Activated naive CD4-positive, alpha-beta T cell treated with anti-CD3 and anti-CD28 coated beads for 36 hours (primary cell): ENCODE data around the gene PRSS2. TPM values are rescaled to one million over a fixed set of nuclear protein-coding genes. Genes with fewer than 3 reads are reported as not detected.
A peak's percentile ranks its signal among the peaks of the same experiment; 100 is the strongest.

Experiments used
- CTCF ChIA-PET: fragments of 350-600 bp; sonication (Branson Sonifier 250); formaldehyde crosslinking; loops from one replicate; lab custom pipeline; 2021; ENCODE audit warnings: antibody characterized with exemption; lab: Charles Lee
- DNase-seq: peaks from one replicate; pipeline ENCODE4 v3.0.0-alpha.2; 2020
- H3K27ac Mint-ChIP-seq: one replicate; pipeline ENCODE4 v1.8.0; 2021; ENCODE audit warnings: mild to moderate bottlenecking, mixed read lengths
- H3K27me3 Mint-ChIP-seq: one replicate; pipeline ENCODE4 v1.8.0; 2021; ENCODE audit warnings: low read depth, mixed read lengths
- H3K36me3 Mint-ChIP-seq: one replicate; pipeline ENCODE4 v1.8.0; 2021; ENCODE audit warnings: low read depth, mixed read lengths
- H3K4me1 Mint-ChIP-seq: one replicate; pipeline ENCODE4 v1.8.0; 2021; ENCODE audit warnings: low read depth, mixed read lengths
- H3K4me3 Mint-ChIP-seq: one replicate; pipeline ENCODE4 v1.8.0; 2021; ENCODE audit warnings: mild to moderate bottlenecking, moderate library complexity, mixed read lengths
- H3K9me3 Mint-ChIP-seq: one replicate; pipeline ENCODE4 v1.8.0; 2021; ENCODE audit warnings: mixed read lengths
- intact Hi-C: fragments of 100-400 bp; cut with micrococcal nuclease; formaldehyde crosslinking; loops from one replicate; pipeline ENCODE4 v1.15.1; 2023
- total RNA-seq, 2 experiments: library from RNA; stranded (reverse); gene quantifications; one replicate each; pipeline ENCODE4 v1.2.3, GENCODE V29; 2021

The PRSS2 gene
- total RNA-seq, 2 experiments from 2014 or later, result 0.50 TPM; not detected in 1

GRCh38 chr7:142777318-142777717, 6.5 kb downstream of the PRSS2 start:
- Mint-ChIP-seq H3K27ac (no peak overlapping the region), H3K4me3 (no peak overlapping the region), H3K36me3 (no peaks in the 10 kb centered on the region), H3K9me3 (no peaks in the 10 kb centered on the region), H3K4me1 (no peaks in the 10 kb centered on the region), H3K27me3 (no peaks in the 10 kb centered on the region)
- intact Hi-C loops, result no loop called here
- CTCF ChIA-PET, result interaction anchor here (1.4 kb wide), 1 partner anchor 219 kb away, joined by 3 read pairs; no protein-coding TSS in a partner anchor
- DNase-seq, result no peak

GRCh38 chr7:142782922-142783900, 12.4 kb downstream of the PRSS2 start:
- peak; percentile 86 for DNase-seq
- Mint-ChIP-seq H3K4me1 (peaks cover 8% of the 10 kb centered on the region), H3K36me3 (peaks cover 13% of the 10 kb centered on the region), H3K27me3 (no peaks in the 10 kb centered on the region), H3K9me3 (no peaks in the 10 kb centered on the region), H3K4me3 (peak overlapping the region; percentile 72), H3K27ac (peak overlapping the region; percentile 99)
- CTCF ChIA-PET, result interaction anchor here (0.7 to 21.5 kb wide), 23 partner anchors 9 to 249 kb away, joined by 3 to 382 read pairs (median 5); no protein-coding TSS in a partner anchor
- intact Hi-C loops, result loop anchor here (1.0 kb wide), 7 partner anchors 72 to 248 kb away; no protein-coding TSS in a partner anchor

- intact Hi-C loops, result no loop called here
- Mint-ChIP-seq H3K27ac (peak overlapping the region; percentile 99), H3K9me3 (no peaks in the 10 kb centered on the region), H3K4me3 (no peak overlapping the region), H3K36me3 (peaks cover 22% of the 10 kb centered on the region), H3K4me1 (peaks cover 8% of the 10 kb centered on the region), H3K27me3 (no peaks in the 10 kb centered on the region)
- CTCF ChIA-PET, result interaction anchor here (0.6 to 21.5 kb wide), 9 partner anchors 15 to 152 kb away, joined by 3 to 382 read pairs (median 24); no protein-coding TSS in a partner anchor
- no peak for DNase-seq
Measured at GRCh38 chr7:142784096-142784495, 13.3 kb downstream of the PRSS2 start.

GRCh38 chr7:142784716-142785115, 13.9 kb downstream of the PRSS2 start:
- intact Hi-C loops, result loop anchor here (1.0 kb wide), 3 partner anchors 14 to 201 kb away; no protein-coding TSS in a partner anchor
- H3K4me1 Mint-ChIP-seq, result peaks cover 8% of the 10 kb centered on the region

GRCh38 chr7:142785841-142786250, 15.1 kb downstream of the PRSS2 start:
- no peaks in the 10 kb centered on the region for H3K27me3 Mint-ChIP-seq
- peak overlapping the region; percentile 73 for H3K4me3 Mint-ChIP-seq
- H3K4me1 Mint-ChIP-seq, result peaks cover 8% of the 10 kb centered on the region
- intact Hi-C loops, result loop anchor here (1.0 kb wide), 3 partner anchors 12 to 203 kb away; no protein-coding TSS in a partner anchor
- H3K27ac Mint-ChIP-seq, result peak overlapping the region; percentile 99
- DNase-seq, result peak; percentile 88
- H3K36me3 Mint-ChIP-seq, result peaks cover 40% of the 10 kb centered on the region
- CTCF ChIA-PET, result interaction anchor here (1.2 to 21.5 kb wide), 5 partner anchors 12 to 149 kb away, joined by 9 to 382 read pairs (median 37); no protein-coding TSS in a partner anchor
- H3K9me3 Mint-ChIP-seq, result no peaks in the 10 kb centered on the region

More at GRCh38 chr7:142784716-142785115, 13.9 kb downstream of the PRSS2 start:
- peak overlapping the region; percentile 56 for H3K4me3 Mint-ChIP-seq
- DNase-seq, result peak; percentile 50
- peaks cover 28% of the 10 kb centered on the region for H3K36me3 Mint-ChIP-seq
- CTCF ChIA-PET, result interaction anchor here (0.6 to 21.5 kb wide), 6 partner anchors 15 to 148 kb away, joined by 5 to 382 read pairs (median 36); no protein-coding TSS in a partner anchor
- H3K27me3 Mint-ChIP-seq, result no peaks in the 10 kb centered on the region
- H3K27ac Mint-ChIP-seq, result peak overlapping the region; percentile 99
- H3K9me3 Mint-ChIP-seq, result no peaks in the 10 kb centered on the region

- Mint-ChIP-seq H3K27ac (peak overlapping the region; percentile 99), H3K9me3 (no peaks in the 10 kb centered on the region), H3K4me3 (peak overlapping the region; percentile 88), H3K36me3 (peaks cover 51% of the 10 kb centered on the region), H3K27me3 (no peaks in the 10 kb centered on the region), H3K4me1 (peaks cover 10% of the 10 kb centered on the region)
- CTCF ChIA-PET, result interaction anchor here (1.4 to 21.5 kb wide), 4 partner anchors 9 to 22 kb away, joined by 4 to 382 read pairs (median 26); no protein-coding TSS in a partner anchor
- DNase-seq, result no peak
- intact Hi-C loops, result no loop called here
Measured at GRCh38 chr7:142787034-142787768, 16.4 kb downstream of the PRSS2 start.

GRCh38 chr7:142787783-142788182, 17.0 kb downstream of the PRSS2 start:
- no peak for DNase-seq
- intact Hi-C loops, result no loop called here
- peak overlapping the region; percentile 99 for H3K27ac Mint-ChIP-seq

GRCh38 chr7:142788303-142789289, 17.8 kb downstream of the PRSS2 start:
- no peaks in the 10 kb centered on the region for H3K9me3 Mint-ChIP-seq
- CTCF ChIA-PET, result interaction anchor here (1.4 to 21.5 kb wide), 3 partner anchors 8 to 21 kb away, joined by 4 to 382 read pairs (median 33); no protein-coding TSS in a partner anchor

More at GRCh38 chr7:142787783-142788182, 17.0 kb downstream of the PRSS2 start:
- Mint-ChIP-seq H3K4me3 (peak overlapping the region; percentile 88), H3K36me3 (peaks cover 57% of the 10 kb centered on the region), H3K4me1 (peaks cover 16% of the 10 kb centered on the region), H3K27me3 (no peaks in the 10 kb centered on the region), H3K9me3 (no peaks in the 10 kb centered on the region)
- CTCF ChIA-PET, result interaction anchor here (1.4 to 21.5 kb wide), 3 partner anchors 8 to 22 kb away, joined by 4 to 382 read pairs (median 33); no protein-coding TSS in a partner anchor

GRCh38 chr7:142789441-142789840, 18.7 kb downstream of the PRSS2 start:
- H3K4me3 Mint-ChIP-seq, result peak overlapping the region; percentile 88
- H3K27ac Mint-ChIP-seq, result peak overlapping the region; percentile 99
- CTCF ChIA-PET, result interaction anchor here (0.6 to 21.5 kb wide), 3 partner anchors 9 to 382 kb away, joined by 3 to 382 read pairs (median 33); no protein-coding TSS in a partner anchor
- H3K36me3 Mint-ChIP-seq, result peaks cover 71% of the 10 kb centered on the region
- H3K27me3 Mint-ChIP-seq, result no peaks in the 10 kb centered on the region
- no peaks in the 10 kb centered on the region for H3K9me3 Mint-ChIP-seq
- peaks cover 27% of the 10 kb centered on the region for H3K4me1 Mint-ChIP-seq
- no peak for DNase-seq
- intact Hi-C loops, result no loop called here

More at GRCh38 chr7:142788303-142789289, 17.8 kb downstream of the PRSS2 start:
- Mint-ChIP-seq H3K4me1 (peaks cover 22% of the 10 kb centered on the region), H3K27ac (peak overlapping the region; percentile 99), H3K36me3 (peaks cover 65% of the 10 kb centered on the region), H3K4me3 (peak overlapping the region; percentile 88), H3K27me3 (no peaks in the 10 kb centered on the region)
- no peak for DNase-seq
- intact Hi-C loops, result no loop called here

GRCh38 chr7:142790056-142790455, 19.3 kb downstream of the PRSS2 start:
- no peaks in the 10 kb centered on the region for H3K9me3 Mint-ChIP-seq
- H3K4me1 Mint-ChIP-seq, result peaks cover 34% of the 10 kb centered on the region
- H3K27ac Mint-ChIP-seq, result peak overlapping the region; percentile 99
- CTCF ChIA-PET, result interaction anchor here (1.3 to 21.5 kb wide), 3 partner anchors 9 to 78 kb away, joined by 3 to 382 read pairs (median 33); no protein-coding TSS in a partner anchor
- DNase-seq, result no peak
- peaks cover 74% of the 10 kb centered on the region for H3K36me3 Mint-ChIP-seq
- H3K4me3 Mint-ChIP-seq, result peak overlapping the region; percentile 88
- intact Hi-C loops, result no loop called here
- H3K27me3 Mint-ChIP-seq, result no peaks in the 10 kb centered on the region
